GM18511 (cell line): ENCODE data around the gene C19orf33.

Source experiments
- ATAC-seq: cut with Tn5 transposase; IDR thresholded peaks from one replicate; pipeline ENCODE4 v1.9.1; 2021; ENCODE audit warnings: mild to moderate bottlenecking, moderate library complexity; ENCODE audit not compliant: unreplicated experiment

Gene C19orf33

GRCh38 chr19:38278751-38279150, 25.3 kb upstream of the C19orf33 start:
- no peak for ATAC-seq

- no peak for ATAC-seq
Observed at GRCh38 chr19:38280030-38280921, 23.8 kb upstream of the C19orf33 start.

- ATAC-seq, result no peak
Observed at GRCh38 chr19:38281811-38282566, 22.1 kb upstream of the C19orf33 start.

- ATAC-seq, result no peak
Observed at GRCh38 chr19:38283271-38283670, 20.8 kb upstream of the C19orf33 start.

- no peak for ATAC-seq
Observed at GRCh38 chr19:38284422-38284821, 19.6 kb upstream of the C19orf33 start.

GRCh38 chr19:38285567-38285966, 18.5 kb upstream of the C19orf33 start:
- no peak for ATAC-seq

- ATAC-seq, result no peak
Observed at GRCh38 chr19:38287604-38288003, 16.4 kb upstream of the C19orf33 start.

GRCh38 chr19:38288123-38288855, 15.8 kb upstream of the C19orf33 start:
- no peak for ATAC-seq

- no peak for ATAC-seq
Observed at GRCh38 chr19:38289955-38290354, 14.1 kb upstream of the C19orf33 start.

GRCh38 chr19:38290631-38291147, 13.4 kb upstream of the C19orf33 start:
- ATAC-seq, result no peak

- no peak for ATAC-seq
Observed at GRCh38 chr19:38291855-38292254, 12.2 kb upstream of the C19orf33 start.

GRCh38 chr19:38293281-38293680, 10.8 kb upstream of the C19orf33 start:
- no peak for ATAC-seq

- no peak for ATAC-seq
Observed at GRCh38 chr19:38294090-38294489, 10.0 kb upstream of the C19orf33 start.

GRCh38 chr19:38298821-38299680, 5.0 kb upstream of the C19orf33 start:
- ATAC-seq, result no peak

GRCh38 chr19:38304352-38304865, 358 bp downstream of the C19orf33 start:
- ATAC-seq, result no peak

- no peak for ATAC-seq
Observed at GRCh38 chr19:38304866-38305429, 897 bp downstream of the C19orf33 start.

GRCh38 chr19:38306236-38306635, 2.2 kb downstream of the C19orf33 start:
- no peak for ATAC-seq

- no peak for ATAC-seq
Observed at GRCh38 chr19:38307076-38307475, 3.0 kb downstream of the C19orf33 start.

- ATAC-seq, result no peak
Observed at GRCh38 chr19:38307597-38307996, 3.5 kb downstream of the C19orf33 start.
